ENCODE measurements around the gene GPC6.

GRCh38 chr13:94300401-94300800 lies 1073.8 kb downstream of the GPC6 start:
- TF ChIP-seq CTCF (IDR thresholded peaks at IDR 0.05), result no peak
- TF ChIP-seq EZH2 (IDR thresholded peaks at IDR 0.05; ENCODE audit: borderline replicate concordance, insufficient read depth, low read depth, low read length, poor library complexity, severe bottlenecking), result no peak

Measured in B cell (primary cell).